GM18526 (cell line): ENCODE measurements around the gene KAZALD1.

Source experiments
- POLR2A ChIP-seq: IDR thresholded peaks from 3 replicates; pipeline ENCODE4 v1.6.1; 2011; ENCODE audit not compliant: insufficient read length; ENCODE audit errors: extremely low read depth

Gene KAZALD1

DNA sequence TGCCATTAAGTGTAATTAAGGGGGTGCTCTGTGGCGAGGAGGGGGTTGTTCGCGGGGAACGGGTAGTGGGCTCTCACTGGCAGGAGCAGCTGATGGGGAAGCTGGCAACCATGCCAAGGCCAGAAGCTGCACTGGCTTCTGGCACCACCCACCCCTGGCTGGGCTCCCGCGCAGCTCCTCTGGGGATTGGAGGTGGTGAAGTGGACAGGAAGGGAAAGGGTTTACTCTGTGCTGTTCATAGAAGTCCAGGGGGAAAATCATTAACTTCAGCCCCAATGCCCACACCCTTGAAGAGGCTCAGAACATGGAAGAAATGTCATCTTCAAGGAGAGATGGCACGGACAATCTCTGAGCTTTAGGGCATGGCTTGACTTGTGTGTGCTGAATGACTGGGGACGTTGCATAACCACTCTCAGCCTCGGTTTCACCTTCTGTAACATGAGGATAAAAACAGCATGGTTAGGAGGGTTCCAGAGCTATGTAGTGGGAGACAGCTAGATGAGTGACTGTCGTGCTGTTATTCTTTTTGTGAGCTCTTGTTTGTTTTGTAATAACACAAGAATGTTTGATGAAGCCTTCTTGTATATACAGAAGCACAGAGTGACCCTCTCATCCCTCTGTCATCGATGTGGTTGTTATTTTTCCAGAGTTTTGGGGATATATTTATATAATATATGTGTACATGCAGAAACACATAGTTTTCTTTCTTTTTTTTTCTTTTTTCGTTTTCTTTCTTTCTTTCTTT is 29.9 kb downstream of the KAZALD1 start:
- TF ChIP-seq POLR2A: no peak

DNA sequence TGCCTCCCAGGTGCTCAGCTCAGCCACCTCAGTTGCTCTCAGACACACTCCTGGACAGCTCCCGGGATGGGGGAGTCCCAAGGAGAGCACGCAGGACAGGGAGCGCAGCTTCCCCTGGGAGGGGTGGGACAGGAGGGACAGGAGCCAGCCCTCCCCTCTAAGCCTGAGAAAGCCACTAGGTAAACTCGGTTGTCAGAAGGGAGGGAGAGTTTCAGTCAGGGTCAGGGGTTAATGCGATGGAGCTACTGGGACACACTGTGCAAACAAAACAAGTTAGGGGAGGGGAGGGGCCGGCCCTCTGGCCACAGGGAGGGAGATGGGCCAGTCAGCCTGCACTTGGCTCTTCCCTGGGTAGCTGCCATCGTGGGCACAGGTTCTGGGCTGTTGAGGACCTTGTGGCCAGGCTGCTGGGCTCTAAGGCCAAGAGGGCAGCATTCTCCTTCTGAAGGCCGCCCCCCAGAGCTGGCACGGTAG is 31.1 kb downstream of the KAZALD1 start:
- TF ChIP-seq POLR2A: no peak

DNA sequence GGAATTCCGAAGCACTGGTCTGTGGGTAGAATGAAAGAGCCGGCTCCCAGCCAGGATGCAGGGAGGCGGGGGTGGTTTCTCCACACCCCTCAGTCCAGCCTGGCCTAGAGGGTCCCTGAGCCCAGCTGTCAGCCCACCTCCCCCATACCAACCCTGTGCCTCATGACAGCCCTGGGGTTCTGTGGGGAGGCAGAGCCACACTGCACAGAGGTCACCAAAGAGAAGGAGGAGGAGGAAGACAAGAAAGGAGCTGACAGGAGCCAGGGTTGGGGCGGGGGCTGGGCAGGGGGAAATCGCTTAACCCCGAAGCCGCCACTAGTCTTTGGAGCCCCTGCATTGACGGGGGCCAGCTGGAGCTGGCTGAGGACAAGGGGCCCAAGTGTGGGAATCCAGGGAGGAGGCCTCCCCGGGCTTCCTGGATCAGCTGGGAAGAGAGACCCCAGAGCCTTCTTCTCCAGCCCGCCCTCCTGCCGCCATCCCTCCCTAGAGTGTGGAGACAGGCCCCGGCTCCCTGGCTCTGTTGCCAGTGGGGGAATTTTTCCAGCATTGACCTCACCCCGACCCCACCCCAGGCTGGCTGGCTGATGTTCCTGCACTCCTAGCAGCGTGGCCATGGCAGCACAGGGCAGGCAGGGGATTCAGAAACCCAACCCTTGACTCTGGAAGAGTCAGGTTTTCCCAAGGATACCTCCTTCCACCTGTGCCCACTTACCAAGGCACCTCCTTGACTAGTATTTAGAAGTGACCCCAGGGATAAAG is 32.5 kb downstream of the KAZALD1 start:
- no peak for TF ChIP-seq POLR2A

DNA sequence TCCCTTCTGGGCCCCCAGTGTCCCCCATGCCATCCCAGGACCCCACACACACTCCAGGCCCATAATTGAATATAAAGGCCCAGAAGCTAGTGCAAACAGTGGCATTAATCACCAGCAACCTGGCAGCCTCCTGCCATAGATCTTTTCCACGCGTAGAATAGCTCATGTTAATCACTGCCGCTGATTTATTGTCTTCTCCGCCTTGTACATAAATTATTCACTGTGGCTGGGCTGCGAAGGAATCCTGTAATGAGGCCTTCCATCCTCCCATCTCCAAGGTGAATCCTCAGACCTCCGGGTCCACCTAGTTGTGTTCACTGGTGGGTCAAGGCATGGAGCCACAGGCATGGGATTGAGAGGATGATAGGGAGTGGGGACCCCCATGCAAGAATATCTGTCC is 33.2 kb downstream of the KAZALD1 start:
- TF ChIP-seq POLR2A: no peak

DNA sequence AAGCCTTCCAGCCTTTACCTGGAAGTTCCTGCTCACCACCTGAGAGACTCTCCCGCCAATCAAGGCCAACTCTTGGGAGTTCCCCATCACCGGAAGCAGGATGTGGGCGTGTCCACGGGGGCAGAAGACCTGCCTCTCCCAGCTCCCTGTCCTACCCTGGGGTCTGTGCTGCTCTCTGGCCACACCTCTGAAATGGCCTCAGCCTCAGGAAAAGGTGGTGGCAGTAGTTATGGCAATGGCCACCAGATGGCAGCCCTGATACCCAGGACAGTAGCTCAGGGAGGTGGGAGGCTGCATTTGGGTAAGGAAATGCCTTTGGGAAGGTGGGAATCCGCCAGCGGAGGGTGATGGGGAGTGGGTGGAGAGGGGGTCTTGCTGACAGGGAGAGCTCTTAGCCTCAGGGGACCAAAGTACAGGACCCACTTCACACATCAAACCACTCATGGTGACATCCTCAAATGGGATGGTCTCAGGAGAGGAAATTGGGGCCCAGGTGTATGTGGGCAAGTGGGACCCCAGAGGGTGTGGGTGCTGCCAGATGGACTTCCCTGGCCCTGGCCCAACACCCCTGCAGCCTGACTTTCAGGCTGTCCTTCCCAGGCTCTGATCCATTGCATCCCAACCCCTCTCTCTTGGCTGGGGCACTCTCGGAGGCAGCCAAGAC is 33.9 kb downstream of the KAZALD1 start:
- no peak for TF ChIP-seq POLR2A

DNA sequence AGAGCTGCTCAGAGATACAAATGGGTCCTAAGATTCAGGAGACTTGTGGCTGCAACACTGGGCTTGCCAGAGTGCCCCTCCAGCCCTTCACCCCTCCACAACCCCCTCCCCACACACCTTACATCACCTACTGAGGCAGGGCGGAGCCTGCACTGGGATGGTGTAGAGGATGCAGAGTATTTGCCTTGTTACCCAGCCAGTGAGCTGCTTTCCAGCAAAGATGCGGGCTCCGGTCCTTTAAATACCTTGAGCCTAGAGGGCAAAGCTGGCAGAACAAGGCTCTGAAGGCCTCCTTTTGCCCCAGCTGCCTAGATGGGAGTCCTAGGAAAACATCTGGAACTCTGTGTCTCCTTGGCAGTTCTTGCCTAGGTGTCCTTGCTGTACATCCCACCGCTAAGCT is 34.6 kb downstream of the KAZALD1 start:
- no peak for TF ChIP-seq POLR2A

DNA sequence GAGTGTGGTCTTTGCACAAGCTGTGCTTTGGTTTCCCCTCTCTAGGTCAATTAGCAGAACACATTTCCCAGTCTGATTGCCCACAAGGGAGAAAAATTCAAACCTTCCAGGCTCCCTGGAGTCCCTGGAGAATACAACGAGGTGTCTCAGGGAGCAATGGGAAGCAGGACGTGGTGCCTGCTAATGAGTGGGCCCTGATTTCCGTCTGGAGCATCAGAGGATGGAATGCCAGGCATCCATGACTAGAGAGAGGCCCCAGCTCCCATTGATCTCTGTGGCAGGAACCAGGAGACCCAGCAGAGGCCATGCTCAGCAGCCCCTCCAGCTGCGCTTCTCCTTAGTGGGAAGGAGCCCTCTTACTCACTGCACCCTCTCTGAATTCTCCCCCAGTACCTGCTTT is 36.1 kb downstream of the KAZALD1 start:
- no peak for TF ChIP-seq POLR2A

DNA sequence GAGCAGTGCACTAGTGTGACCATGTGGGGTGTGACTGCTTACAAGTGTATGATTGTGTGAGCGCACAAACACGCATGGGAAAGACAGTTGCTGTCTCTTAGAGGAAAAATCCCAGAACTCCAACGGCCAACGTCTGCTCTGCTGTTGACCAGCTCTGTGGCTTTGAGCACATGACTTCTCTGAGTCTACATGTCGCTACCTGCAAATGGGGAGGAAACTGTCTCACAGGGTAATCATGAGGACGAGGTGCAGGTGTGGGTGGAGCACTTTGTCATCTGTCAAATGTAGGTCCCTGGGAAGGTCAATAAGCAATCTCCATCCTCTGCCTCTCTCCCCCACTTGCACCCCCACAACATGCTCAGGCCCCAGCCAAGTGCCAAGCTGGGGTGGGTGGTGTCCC is 38.1 kb downstream of the KAZALD1 start:
- TF ChIP-seq POLR2A: no peak

DNA sequence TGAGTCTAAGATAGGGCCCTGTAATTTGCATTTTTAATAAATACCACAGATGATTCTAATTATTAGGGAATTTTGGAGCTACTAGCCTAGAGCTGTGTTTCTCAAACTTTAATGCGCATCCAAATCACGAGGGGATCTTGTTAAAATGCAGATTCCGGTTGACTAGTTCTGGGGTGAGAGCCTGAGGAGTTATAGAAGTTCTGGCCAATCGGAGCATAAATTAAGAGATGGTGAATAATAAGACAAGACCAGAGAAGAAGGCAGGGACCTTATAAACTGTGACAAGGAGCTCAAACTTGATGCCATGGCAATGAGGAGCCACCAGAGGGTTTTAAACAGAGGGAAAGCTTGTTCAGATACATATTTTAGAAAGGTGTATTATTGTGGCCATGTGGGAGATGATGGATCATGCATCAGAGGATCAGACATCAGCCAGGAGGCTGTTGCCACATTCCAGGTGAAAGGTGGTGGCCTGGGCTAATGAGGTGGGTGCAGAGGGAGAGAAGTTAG is 39.6 kb downstream of the KAZALD1 start:
- TF ChIP-seq POLR2A: no peak

DNA sequence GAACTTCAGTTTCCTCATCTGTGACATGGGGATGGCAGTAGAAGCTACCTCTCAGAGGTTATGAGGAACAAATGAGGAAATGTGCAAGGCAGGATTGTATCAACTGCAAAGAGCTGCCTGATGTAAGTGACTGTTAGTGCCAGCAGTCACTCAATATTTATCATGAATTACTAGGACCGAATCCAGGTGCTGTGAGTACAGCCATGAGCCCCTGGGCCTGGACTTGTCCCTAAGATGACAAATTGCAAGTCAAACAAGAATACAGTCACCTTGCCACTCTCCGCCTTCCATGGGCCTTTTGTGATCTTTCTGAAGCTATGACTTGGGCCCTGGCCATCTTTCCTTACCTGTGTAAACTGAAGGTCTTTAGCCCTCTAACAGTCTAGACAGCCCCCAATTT is 41.6 kb downstream of the KAZALD1 start:
- no peak for TF ChIP-seq POLR2A

DNA sequence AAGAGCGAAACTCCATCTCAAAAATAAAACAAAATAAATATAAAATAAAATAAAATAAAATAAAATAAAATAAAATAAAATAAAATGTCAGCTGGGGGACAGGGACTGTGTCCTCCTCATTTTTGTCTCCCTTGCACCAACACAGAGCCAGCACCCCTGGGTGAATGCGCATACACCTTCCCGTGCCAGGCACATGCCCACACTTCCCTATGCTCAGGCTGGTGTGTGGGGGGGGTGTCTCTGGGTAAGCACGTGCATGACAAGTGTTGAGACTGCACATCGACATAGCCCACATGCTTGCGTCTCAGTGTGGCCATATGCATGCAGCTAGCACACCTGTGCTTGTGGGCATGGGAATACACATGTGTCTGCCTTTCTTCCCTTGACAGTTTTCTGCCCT is 44.6 kb downstream of the KAZALD1 start:
- no peak for TF ChIP-seq POLR2A

DNA sequence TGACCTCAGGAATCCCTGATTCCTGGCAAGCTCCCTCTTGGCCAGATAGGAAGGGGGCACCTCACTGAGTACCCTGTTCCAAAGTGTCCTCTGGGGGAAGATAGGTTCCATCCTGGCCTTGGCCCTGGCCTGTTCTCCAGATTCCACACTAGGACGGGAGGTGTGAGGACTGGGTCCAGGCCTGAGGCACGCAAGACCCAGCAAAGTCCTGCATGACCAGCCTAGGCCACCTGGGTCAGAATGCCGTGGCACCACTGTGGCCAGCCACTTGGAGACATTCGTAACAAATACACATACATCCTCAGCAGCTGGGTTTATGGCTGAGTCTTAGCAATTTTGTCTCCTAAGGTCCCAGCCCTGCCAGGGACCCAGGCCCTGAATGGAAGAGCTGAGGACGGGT is 46.0 kb downstream of the KAZALD1 start:
- TF ChIP-seq POLR2A: no peak

DNA sequence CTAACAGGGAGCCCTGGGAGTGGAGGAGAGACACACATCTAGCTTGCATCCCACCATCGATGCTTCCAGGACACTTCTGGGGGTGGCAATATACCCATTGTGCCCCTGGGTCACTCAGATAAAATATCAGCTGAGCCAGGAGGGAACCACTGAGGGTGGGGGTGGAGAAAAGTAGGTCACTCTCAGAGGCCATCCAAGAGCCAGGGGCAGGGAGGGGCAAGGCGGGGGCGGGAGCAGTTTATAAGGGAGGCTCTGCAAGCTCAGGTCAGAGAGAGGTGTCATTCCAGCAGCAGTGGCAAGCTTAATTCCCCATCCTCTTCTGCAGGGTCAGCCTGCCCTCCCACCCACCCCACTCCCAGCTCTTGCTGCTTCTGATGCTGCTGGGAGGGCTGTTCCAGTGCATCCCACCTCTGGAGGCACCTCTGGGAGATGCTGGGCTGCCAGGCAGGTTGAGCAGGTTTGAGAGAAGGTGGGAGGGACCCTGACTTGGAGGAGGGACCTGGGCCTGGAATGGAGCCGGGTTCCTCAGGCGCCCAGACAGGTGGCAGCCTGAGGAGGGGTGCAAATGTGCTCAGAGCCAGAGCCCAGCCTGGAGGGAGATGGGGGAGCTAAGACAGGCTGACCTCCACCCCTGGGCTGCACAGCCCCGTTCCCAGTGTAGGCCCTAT is 49.2 kb downstream of the KAZALD1 start:
- no peak for TF ChIP-seq POLR2A

DNA sequence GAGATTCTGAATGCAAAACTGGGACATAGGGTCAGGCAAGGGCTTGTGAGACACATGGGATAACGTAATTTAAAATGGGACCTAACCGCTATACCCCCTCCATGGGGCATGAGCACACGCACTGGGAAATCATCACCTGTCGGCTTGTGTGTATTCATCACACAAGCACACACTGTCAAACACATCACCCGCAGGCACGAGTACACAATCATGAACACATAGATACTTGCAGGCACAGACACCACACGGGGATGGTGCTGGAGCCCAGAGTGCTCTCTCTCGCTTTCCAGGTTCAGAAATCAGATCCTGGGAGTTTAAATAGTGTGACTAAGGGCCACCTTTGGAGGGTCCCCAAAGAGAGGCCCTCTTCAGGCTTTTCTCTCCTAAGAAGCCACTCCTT is 49.8 kb downstream of the KAZALD1 start:
- no peak for TF ChIP-seq POLR2A
